SK-N-SH (cell line): ENCODE measurements around the gene LYRM2. TPM values are rescaled to one million over a fixed set of nuclear protein-coding genes. Genes with fewer than 3 reads are reported as not detected.

Source experiments
- CTCF ChIA-PET: fragments of 300-600, 350-600 bp; formaldehyde crosslinking; extraction: SDS; loops from one replicate; lab custom pipeline; 2021; lab: Yijun Ruan, JAX
- POLR2A ChIA-PET: fragments of 350-600 bp; sonication (Branson Sonifier 250); formaldehyde crosslinking; extraction: SDS; loops from one replicate; lab custom pipeline; 2020; ENCODE audit warnings: antibody characterized with exemption, inconsistent platforms; lab: Yijun Ruan, JAX
- DNase-seq: peaks from one replicate; pipeline ENCODE4 v3.0.0; 2012
- H2AFZ ChIP-seq: fragments of 200-600 bp; sonication (generic); 2 replicates; pipeline ENCODE4 v1.8.1; 2016; ENCODE audit warnings: antibody characterized with exemption, mild to moderate bottlenecking, low read depth
- H3F3A ChIP-seq: fragments of 200-600 bp; sonication (generic); replicated peaks from 2 replicates; pipeline ENCODE3; 2016; ENCODE audit warnings: antibody characterized with exemption, mild to moderate bottlenecking; ENCODE audit not compliant: insufficient read depth
- H3K27ac ChIP-seq, 2 experiments: fragments of 200-500 bp in 1 of 2; fragments of 200-600 bp in 1 of 2; sonication (Bioruptor generic) in 1 of 2; sonication (generic), shearing (Covaris generic) in 1 of 2; 2 replicates each; pipeline versions ENCODE4 v1.5.1 to v1.6.1; 2014 to 2016; ENCODE audit warnings: low read depth in 2 of 2, inconsistent platforms in 1 of 2, low read length in 1 of 2, mild to moderate bottlenecking in 1 of 2, mixed read lengths in 1 of 2
- H3K27me3 ChIP-seq: fragments of 200-600 bp; sonication (generic), shearing (Covaris generic); 2 replicates; pipeline ENCODE4 v1.6.1; 2016; ENCODE audit warnings: mixed run types; ENCODE audit not compliant: insufficient read depth
- H3K36me3 ChIP-seq, 2 experiments: fragments of 200-500 bp in 1 of 2; fragments of 200-600 bp in 1 of 2; sonication (Bioruptor generic) in 1 of 2; sonication (generic) in 1 of 2; replicated peaks in 1 of 2; 2 replicates each; pipeline versions ENCODE3 to v1.5.1; 2014 to 2016; ENCODE audit warnings: low read length in 1 of 2, mild to moderate bottlenecking in 1 of 2; ENCODE audit not compliant: insufficient read depth in 2 of 2, control insufficient read depth in 1 of 2
- H3K4me1 ChIP-seq, 2 experiments: fragments of 200-500 bp in 1 of 2; fragments of 200-600 bp in 1 of 2; sonication (Bioruptor generic) in 1 of 2; sonication (generic), shearing (Covaris generic) in 1 of 2; 2 replicates each; pipeline versions ENCODE4 v1.5.1 to v1.6.1; 2014 to 2016; ENCODE audit warnings: low read depth in 1 of 2, low read length in 1 of 2, mixed run types in 1 of 2; ENCODE audit not compliant: insufficient read depth in 2 of 2, control insufficient read depth in 1 of 2
- H3K4me2 ChIP-seq: fragments of 200-600 bp; sonication (generic), shearing (Covaris generic); 2 replicates; pipeline ENCODE4 v1.6.1; 2017; ENCODE audit warnings: mixed run types
- H3K4me3 ChIP-seq, 2 experiments: fragments of 200-500 bp in 1 of 2; fragments of 200-600 bp in 1 of 2; sonication (Bioruptor generic) in 1 of 2; sonication (generic), shearing (Covaris generic) in 1 of 2; 2 replicates each; pipeline versions ENCODE4 v1.5.1 to v1.8.1; 2014 to 2016; ENCODE audit warnings: low read depth in 2 of 2, inconsistent platforms in 1 of 2, low read length in 1 of 2, mild to moderate bottlenecking in 1 of 2, mixed read lengths in 1 of 2, moderate library complexity in 1 of 2
- H3K79me2 ChIP-seq: fragments of 200-600 bp; sonication (generic); 2 replicates; pipeline ENCODE4 v1.8.1; 2017; ENCODE audit warnings: mild to moderate bottlenecking; ENCODE audit not compliant: insufficient read depth
- H3K9ac ChIP-seq: fragments of 200-600 bp; sonication (generic); 2 replicates; pipeline ENCODE4 v1.6.1; 2017; ENCODE audit warnings: mixed run types
- H3K9me2 ChIP-seq: fragments of 200-600 bp; sonication (generic); 2 replicates; pipeline ENCODE4 v1.6.1; 2017; ENCODE audit warnings: mixed run types
- H3K9me3 ChIP-seq: fragments of 200-600 bp; sonication (generic); 2 replicates; pipeline ENCODE4 v1.6.1; 2017; ENCODE audit warnings: mixed run types, mild to moderate bottlenecking, moderate library complexity
- H4K20me1 ChIP-seq: fragments of 200-600 bp; sonication (generic); 2 replicates; pipeline ENCODE4 v1.6.1; 2017; ENCODE audit warnings: mild to moderate bottlenecking, mixed run types; ENCODE audit not compliant: insufficient read depth
- ELF1 ChIP-seq: IDR thresholded peaks from 2 replicates; pipeline ENCODE4 v1.4.0; 2012
- EZH2phosphoT487 ChIP-seq: fragments of 200-600 bp; sonication (generic); IDR thresholded peaks from 2 replicates; pipeline ENCODE4 v1.6.1; 2017; ENCODE audit warnings: low read depth, mixed run types, mild to moderate bottlenecking, antibody characterized with exemption, moderate library complexity, borderline replicate concordance
- FOXM1 ChIP-seq: IDR thresholded peaks from 2 replicates; pipeline ENCODE4 v1.4.0; 2012; ENCODE audit warnings: low read depth, mild to moderate bottlenecking
- JUND ChIP-seq: IDR thresholded peaks from 2 replicates; pipeline ENCODE4 v1.4.0; 2012
- MXI1 ChIP-seq: IDR thresholded peaks from 2 replicates; pipeline ENCODE4 v1.6.1; 2012; ENCODE audit warnings: mild to moderate bottlenecking, low read depth, low read length, improper control_type of control experiment
- NRF1 ChIP-seq: IDR thresholded peaks from 2 replicates; pipeline ENCODE4 v1.6.1; 2012; ENCODE audit warnings: low read depth, mild to moderate bottlenecking, low read length
- RAD21 ChIP-seq: IDR thresholded peaks from 2 replicates; pipeline ENCODE4 v1.6.1; 2012; ENCODE audit warnings: mild to moderate bottlenecking, low read length
- RCOR1 ChIP-seq: fragments of 150-350 bp; IDR thresholded peaks from 2 replicates; pipeline ENCODE4 v1.6.1; 2017; ENCODE audit warnings: antibody characterized with exemption, low read length
- RFX5 ChIP-seq: IDR thresholded peaks from 2 replicates; pipeline ENCODE4 v1.6.1; 2012; ENCODE audit warnings: mild to moderate bottlenecking, improper control_type of control experiment, low read length
- SMC3 ChIP-seq: IDR thresholded peaks from 2 replicates; pipeline ENCODE4 v1.6.1; 2012; ENCODE audit warnings: low read depth, low read length, improper control_type of control experiment
- TAF1 ChIP-seq: IDR thresholded peaks from 2 replicates; pipeline ENCODE4 v1.6.1; 2012; ENCODE audit warnings: low read depth, mild to moderate bottlenecking, low read length, moderate library complexity, borderline replicate concordance
- TEAD4 ChIP-seq: IDR thresholded peaks from 2 replicates; pipeline ENCODE4 v1.4.0; 2012; ENCODE audit warnings: mild to moderate bottlenecking, borderline replicate concordance; ENCODE audit not compliant: insufficient read depth
- WGBS: methylation state at CpG from one replicate; pipeline ENCODE4 v1.1.6; 2017; ENCODE audit warnings: low lambda C conversion rate; 5-methylcytosine and 5-hydroxymethylcytosine counted together
- polyA plus RNA-seq, 3 experiments: library from polyadenylated mRNA; depleted of rRNA; stranded (reverse); fragments of >200 nt; gene quantifications; 2 replicates each; pipeline ENCODE4 v1.2.3, GENCODE V29; 2012
- TF ChIP-seq, protein P1 (sequence below): fragments of 200-600 bp; sonication (generic); IDR thresholded peaks from 2 replicates; pipeline ENCODE4 v1.6.1; 2017; ENCODE audit warnings: antibody characterized with exemption, mild to moderate bottlenecking, moderate library complexity
- TF ChIP-seq, protein P2 (sequence below): IDR thresholded peaks from 2 replicates; pipeline ENCODE4 v1.6.1; 2012; ENCODE audit warnings: mild to moderate bottlenecking, low read depth, low read length, moderate library complexity
- TF ChIP-seq, protein P3 (sequence below): fragments of 150-350 bp; IDR thresholded peaks from 2 replicates; pipeline ENCODE4 v1.6.1; 2017; ENCODE audit warnings: antibody characterized with exemption, low read length, low read depth, borderline replicate concordance
- TF ChIP-seq, protein P4 (sequence below): IDR thresholded peaks from 2 replicates; pipeline ENCODE4; 2012

Gene LYRM2
- polyA plus RNA-seq, 1 of the 3 experiments (the other 2 are of a cell fraction), result 14.5 TPM

DNA sequence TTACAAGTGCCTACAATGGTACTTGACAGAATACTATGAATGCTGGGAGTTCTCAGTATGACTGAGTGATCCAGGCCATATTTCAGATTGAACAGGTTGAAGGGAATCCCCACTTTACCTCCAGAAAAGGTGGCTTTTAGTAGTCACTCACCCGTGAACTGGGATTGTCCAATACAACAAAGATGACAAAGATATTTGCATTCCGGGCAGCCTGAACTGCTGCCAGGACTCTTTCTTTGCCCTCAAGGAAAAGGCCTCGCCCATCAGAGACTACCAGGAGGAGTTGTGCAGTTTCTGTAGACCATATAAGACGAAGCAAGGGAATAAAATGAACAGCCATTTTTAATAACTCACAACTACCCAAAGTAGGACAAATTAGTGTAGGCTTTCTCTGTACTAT is 6.3 kb upstream of the LYRM2 start:
- Histone ChIP-seq H3K27ac (no peak overlapping the region), H3K9me2 (no peaks in the 10 kb centered on the region), H3K36me3 (peaks cover 27 to 65% of the 10 kb centered on the region in 2 experiments), H4K20me1 (no peaks in the 10 kb centered on the region), H3K27me3 (no peaks in the 10 kb centered on the region), H3K4me2 (no peak overlapping the region), H2AFZ (no peak overlapping the region), H3K4me3 (no peak overlapping the region), H3K9ac (no peak overlapping the region), H3F3A (no peaks in the 10 kb centered on the region), H3K79me2 (peaks cover 1% of the 10 kb centered on the region), H3K9me3 (no peaks in the 10 kb centered on the region), H3K4me1 (peaks cover 0 to 1% of the 10 kb centered on the region in 2 experiments; a peak in 1 of 4 replicates)
- ChIA-PET POLR2A (no interaction called here), CTCF (interaction anchor here (2.1 kb wide), 1 partner anchor 273 kb away, joined by 7 read pairs; no protein-coding TSS in a partner anchor)
- 94% methylated on average over 3 of the region's 4 CpGs for WGBS
- DNase-seq, result no peak
- TF ChIP-seq, protein P1, sequence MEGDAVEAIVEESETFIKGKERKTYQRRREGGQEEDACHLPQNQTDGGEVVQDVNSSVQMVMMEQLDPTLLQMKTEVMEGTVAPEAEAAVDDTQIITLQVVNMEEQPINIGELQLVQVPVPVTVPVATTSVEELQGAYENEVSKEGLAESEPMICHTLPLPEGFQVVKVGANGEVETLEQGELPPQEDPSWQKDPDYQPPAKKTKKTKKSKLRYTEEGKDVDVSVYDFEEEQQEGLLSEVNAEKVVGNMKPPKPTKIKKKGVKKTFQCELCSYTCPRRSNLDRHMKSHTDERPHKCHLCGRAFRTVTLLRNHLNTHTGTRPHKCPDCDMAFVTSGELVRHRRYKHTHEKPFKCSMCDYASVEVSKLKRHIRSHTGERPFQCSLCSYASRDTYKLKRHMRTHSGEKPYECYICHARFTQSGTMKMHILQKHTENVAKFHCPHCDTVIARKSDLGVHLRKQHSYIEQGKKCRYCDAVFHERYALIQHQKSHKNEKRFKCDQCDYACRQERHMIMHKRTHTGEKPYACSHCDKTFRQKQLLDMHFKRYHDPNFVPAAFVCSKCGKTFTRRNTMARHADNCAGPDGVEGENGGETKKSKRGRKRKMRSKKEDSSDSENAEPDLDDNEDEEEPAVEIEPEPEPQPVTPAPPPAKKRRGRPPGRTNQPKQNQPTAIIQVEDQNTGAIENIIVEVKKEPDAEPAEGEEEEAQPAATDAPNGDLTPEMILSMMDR, result no peak
- no peak for TF ChIP-seq RFX5
- TF ChIP-seq, protein P2, sequence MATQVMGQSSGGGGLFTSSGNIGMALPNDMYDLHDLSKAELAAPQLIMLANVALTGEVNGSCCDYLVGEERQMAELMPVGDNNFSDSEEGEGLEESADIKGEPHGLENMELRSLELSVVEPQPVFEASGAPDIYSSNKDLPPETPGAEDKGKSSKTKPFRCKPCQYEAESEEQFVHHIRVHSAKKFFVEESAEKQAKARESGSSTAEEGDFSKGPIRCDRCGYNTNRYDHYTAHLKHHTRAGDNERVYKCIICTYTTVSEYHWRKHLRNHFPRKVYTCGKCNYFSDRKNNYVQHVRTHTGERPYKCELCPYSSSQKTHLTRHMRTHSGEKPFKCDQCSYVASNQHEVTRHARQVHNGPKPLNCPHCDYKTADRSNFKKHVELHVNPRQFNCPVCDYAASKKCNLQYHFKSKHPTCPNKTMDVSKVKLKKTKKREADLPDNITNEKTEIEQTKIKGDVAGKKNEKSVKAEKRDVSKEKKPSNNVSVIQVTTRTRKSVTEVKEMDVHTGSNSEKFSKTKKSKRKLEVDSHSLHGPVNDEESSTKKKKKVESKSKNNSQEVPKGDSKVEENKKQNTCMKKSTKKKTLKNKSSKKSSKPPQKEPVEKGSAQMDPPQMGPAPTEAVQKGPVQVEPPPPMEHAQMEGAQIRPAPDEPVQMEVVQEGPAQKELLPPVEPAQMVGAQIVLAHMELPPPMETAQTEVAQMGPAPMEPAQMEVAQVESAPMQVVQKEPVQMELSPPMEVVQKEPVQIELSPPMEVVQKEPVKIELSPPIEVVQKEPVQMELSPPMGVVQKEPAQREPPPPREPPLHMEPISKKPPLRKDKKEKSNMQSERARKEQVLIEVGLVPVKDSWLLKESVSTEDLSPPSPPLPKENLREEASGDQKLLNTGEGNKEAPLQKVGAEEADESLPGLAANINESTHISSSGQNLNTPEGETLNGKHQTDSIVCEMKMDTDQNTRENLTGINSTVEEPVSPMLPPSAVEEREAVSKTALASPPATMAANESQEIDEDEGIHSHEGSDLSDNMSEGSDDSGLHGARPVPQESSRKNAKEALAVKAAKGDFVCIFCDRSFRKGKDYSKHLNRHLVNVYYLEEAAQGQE, result no peak
- no peak for TF ChIP-seq JUND
- TF ChIP-seq TEAD4, result no peak
- TF ChIP-seq RCOR1, result no peak
- TF ChIP-seq, protein P3, sequence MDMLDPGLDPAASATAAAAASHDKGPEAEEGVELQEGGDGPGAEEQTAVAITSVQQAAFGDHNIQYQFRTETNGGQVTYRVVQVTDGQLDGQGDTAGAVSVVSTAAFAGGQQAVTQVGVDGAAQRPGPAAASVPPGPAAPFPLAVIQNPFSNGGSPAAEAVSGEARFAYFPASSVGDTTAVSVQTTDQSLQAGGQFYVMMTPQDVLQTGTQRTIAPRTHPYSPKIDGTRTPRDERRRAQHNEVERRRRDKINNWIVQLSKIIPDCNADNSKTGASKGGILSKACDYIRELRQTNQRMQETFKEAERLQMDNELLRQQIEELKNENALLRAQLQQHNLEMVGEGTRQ, result no peak
- TF ChIP-seq, protein P4, sequence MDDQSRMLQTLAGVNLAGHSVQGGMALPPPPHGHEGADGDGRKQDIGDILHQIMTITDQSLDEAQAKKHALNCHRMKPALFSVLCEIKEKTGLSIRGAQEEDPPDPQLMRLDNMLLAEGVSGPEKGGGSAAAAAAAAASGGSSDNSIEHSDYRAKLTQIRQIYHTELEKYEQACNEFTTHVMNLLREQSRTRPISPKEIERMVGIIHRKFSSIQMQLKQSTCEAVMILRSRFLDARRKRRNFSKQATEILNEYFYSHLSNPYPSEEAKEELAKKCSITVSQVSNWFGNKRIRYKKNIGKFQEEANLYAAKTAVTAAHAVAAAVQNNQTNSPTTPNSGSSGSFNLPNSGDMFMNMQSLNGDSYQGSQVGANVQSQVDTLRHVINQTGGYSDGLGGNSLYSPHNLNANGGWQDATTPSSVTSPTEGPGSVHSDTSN, result no peak
- TF ChIP-seq EZH2phosphoT487, result no peak
- TF ChIP-seq SMC3, result no peak
- TF ChIP-seq ELF1, result no peak
- TF ChIP-seq TAF1, result no peak
- TF ChIP-seq NRF1, result no peak
- no peak for TF ChIP-seq MXI1
- TF ChIP-seq RAD21, result no peak
- no peak for TF ChIP-seq FOXM1
